WTC11 (cell line): ENCODE results near the gene CNOT6. TPM values are rescaled to one million over a fixed set of nuclear protein-coding genes. Genes with fewer than 3 reads are reported as not detected.

Source experiments
- ATAC-seq: fragments of 200-7000 bp; cut with Tn5 transposase; 2 replicates; pipeline ENCODE4 v1.10.0; 2021; ENCODE audit warnings: mild to moderate bottlenecking, moderate library complexity
- CTCF ChIA-PET: fragments of 300-600 bp; sonication (Branson Sonifier 250); formaldehyde crosslinking; loops from one replicate; lab custom pipeline; 2021; ENCODE audit warnings: antibody characterized with exemption; lab: Charles Lee
- POLR2A ChIA-PET: fragments of 350-600 bp; sonication (Branson Sonifier 250); formaldehyde crosslinking; loops from one replicate; lab custom pipeline; 2021; ENCODE audit warnings: antibody characterized with exemption; lab: Charles Lee
- DNase-seq: peaks from one replicate; pipeline ENCODE4 v3.0.0; 2021; ENCODE audit warnings: low spot score
- H3K27ac Mint-ChIP-seq: 2 replicates; pipeline ENCODE4 v1.8.0; 2021; ENCODE audit warnings: mixed read lengths
- H3K27me3 Mint-ChIP-seq: 2 replicates; pipeline ENCODE4 v1.8.0; 2021; ENCODE audit warnings: low read depth, mild to moderate bottlenecking, moderate library complexity, mixed read lengths
- H3K36me3 Mint-ChIP-seq: 2 replicates; pipeline ENCODE4 v1.8.0; 2021; ENCODE audit warnings: mixed read lengths
- H3K4me1 Mint-ChIP-seq: 2 replicates; pipeline ENCODE4 v1.8.0; 2022; ENCODE audit warnings: mixed read lengths
- H3K4me3 Mint-ChIP-seq: 2 replicates; pipeline ENCODE4 v1.8.0; 2021; ENCODE audit warnings: mild to moderate bottlenecking, moderate library complexity, mixed read lengths
- H3K9me3 Mint-ChIP-seq: 2 replicates; pipeline ENCODE4 v1.8.0; 2021; ENCODE audit warnings: mixed read lengths
- AR ChIP-seq: fragments of 250-450 bp; sonication (Bioruptor Pico); IDR thresholded peaks from 2 replicates; pipeline ENCODE4 v1.9.0; 2021; ENCODE audit warnings: mild to moderate bottlenecking
- ATF6 ChIP-seq: sonication (generic); formaldehyde crosslinking; IDR thresholded peaks from 2 replicates; pipeline ENCODE4 v1.8.1; 2023; ENCODE audit warnings: mild to moderate bottlenecking, missing genetic modification reagents
- GABPB1 ChIP-seq: sonication (generic); formaldehyde crosslinking; IDR thresholded peaks from 2 replicates; pipeline ENCODE4 v1.8.1; 2023; ENCODE audit warnings: mild to moderate bottlenecking, missing genetic modification reagents
- HMGA2 ChIP-seq: fragments of 250-450 bp; sonication (Bioruptor Pico); IDR thresholded peaks from 2 replicates; pipeline ENCODE4 v1.4.0; 2021; ENCODE audit warnings: mild to moderate bottlenecking, moderate library complexity
- JUN ChIP-seq: sonication (generic); formaldehyde crosslinking; IDR thresholded peaks from 2 replicates; pipeline ENCODE4 v1.8.0; 2023; ENCODE audit warnings: mild to moderate bottlenecking, missing genetic modification reagents
- OVOL2 ChIP-seq: fragments of 250-450 bp; sonication (Bioruptor Pico); IDR thresholded peaks from 2 replicates; pipeline ENCODE4 v1.9.0; 2021; ENCODE audit warnings: mild to moderate bottlenecking, borderline replicate concordance
- PREB ChIP-seq: sonication (generic); formaldehyde crosslinking; IDR thresholded peaks from 2 replicates; pipeline ENCODE4 v1.8.1; 2022; ENCODE audit warnings: mild to moderate bottlenecking, missing genetic modification reagents, moderate library complexity, borderline replicate concordance
- RORB ChIP-seq: fragments of 250-450 bp; sonication (Bioruptor Pico); IDR thresholded peaks from 2 replicates; pipeline ENCODE4 v1.9.0; 2021; ENCODE audit warnings: mild to moderate bottlenecking
- ZNF219 ChIP-seq: sonication (generic); formaldehyde crosslinking; IDR thresholded peaks from 2 replicates; pipeline ENCODE4 v1.8.0; 2023; ENCODE audit warnings: missing genetic modification reagents, mild to moderate bottlenecking, borderline replicate concordance
- ZNF281 ChIP-seq: sonication (generic); formaldehyde crosslinking; IDR thresholded peaks from 2 replicates; pipeline ENCODE4 v1.8.0; 2023; ENCODE audit warnings: mild to moderate bottlenecking, missing genetic modification reagents
- ZNF512 ChIP-seq: sonication (generic); formaldehyde crosslinking; IDR thresholded peaks from 2 replicates; pipeline ENCODE4 v1.8.1; 2022; ENCODE audit warnings: missing genetic modification reagents, borderline replicate concordance
- total RNA-seq: library from RNA; stranded (reverse); gene quantifications from 3 replicates; pipeline ENCODE4 v1.2.3, GENCODE V29; 2021

Gene CNOT6
- total RNA-seq, 1 experiment from 2014 or later: 41.0 TPM

GRCh38 chr5:180568914-180569313 lies 74.7 kb downstream of the CNOT6 start:
- no peak overlapping the region for H3K27ac Mint-ChIP-seq
- no peak for TF ChIP-seq RORB (CRISPR knock-in tag)
- no peak for DNase-seq
- no peak for ATAC-seq
- H3K4me1 Mint-ChIP-seq: no peaks in the 10 kb centered on the region
- no peak overlapping the region for H3K4me3 Mint-ChIP-seq
- CTCF ChIA-PET: no interaction called here
- POLR2A ChIA-PET: no interaction called here
- no peaks in the 10 kb centered on the region for H3K9me3 Mint-ChIP-seq
- peaks cover 79% of the 10 kb centered on the region for H3K36me3 Mint-ChIP-seq
- no peaks in the 10 kb centered on the region for H3K27me3 Mint-ChIP-seq

GRCh38 chr5:180575571-180575970 lies 81.4 kb downstream of the CNOT6 start:
- CTCF ChIA-PET: no interaction called here
- no peak for TF ChIP-seq ZNF219 (CRISPR knock-in tag)
- no peak for TF ChIP-seq AR (CRISPR knock-in tag)
- TF ChIP-seq PREB: no peak
- TF ChIP-seq ATF6 (CRISPR knock-in tag): no peak
- TF ChIP-seq ZNF512 (CRISPR knock-in tag): no peak
- TF ChIP-seq ZNF281 (CRISPR knock-in tag): no peak

GRCh38 chr5:180580681-180581080 lies 86.5 kb downstream of the CNOT6 start:
- 0 out of 2 replicates have a peak overlapping the region, but pooled peaks have one; percentile 28 for H3K27ac Mint-ChIP-seq
- no peak for TF ChIP-seq OVOL2 (CRISPR knock-in tag)
- TF ChIP-seq ZNF512 (CRISPR knock-in tag): no peak
- TF ChIP-seq HMGA2 (CRISPR knock-in tag): no peak
- TF ChIP-seq GABPB1 (CRISPR knock-in tag): no peak
- no peak for TF ChIP-seq JUN (CRISPR knock-in tag)
- ATAC-seq (no peak), DNase-seq (no peak)
- ChIA-PET POLR2A (no interaction called here), CTCF (interaction anchor here (0.8 to 1.2 kb wide), 2 partner anchors 9 to 38 kb away, joined by 3 to 6 read pairs; no protein-coding TSS in a partner anchor)
- H3K9me3 Mint-ChIP-seq: no peaks in the 10 kb centered on the region
- H3K4me3 Mint-ChIP-seq: no peak overlapping the region
- peaks cover 26% of the 10 kb centered on the region for H3K36me3 Mint-ChIP-seq
- H3K27me3 Mint-ChIP-seq: no peaks in the 10 kb centered on the region
- H3K4me1 Mint-ChIP-seq: no peaks in the 10 kb centered on the region

More at GRCh38 chr5:180575571-180575970, 81.4 kb downstream of the CNOT6 start:
- no peaks in the 10 kb centered on the region for H3K9me3 Mint-ChIP-seq
- H3K4me1 Mint-ChIP-seq: no peaks in the 10 kb centered on the region
- ATAC-seq (no peak), DNase-seq (no peak)
- peaks cover 64% of the 10 kb centered on the region for H3K36me3 Mint-ChIP-seq
- H3K27me3 Mint-ChIP-seq: no peaks in the 10 kb centered on the region
- POLR2A ChIA-PET: no interaction called here
- no peak overlapping the region for H3K4me3 Mint-ChIP-seq
- H3K27ac Mint-ChIP-seq: no peak overlapping the region
